ENCODE results near the gene PTGIS. TPM values are rescaled to one million over a fixed set of nuclear protein-coding genes. Genes with fewer than 3 reads are reported as not detected.
"Not testable (repeated sequence)": the region's sequence is repeated elsewhere in the genome, so short reads cannot be mapped to it uniquely, and the experiment has no call there.

Gene PTGIS
- 31.0 and 31.3 TPM in 2 replicates for total RNA-seq

GRCh38 chr20:49567421-49568277, at the start of gene PTGIS:
PTGIS (minus strand) TSS chr20:49568137; CDS start chr20:49568116, 21 bp downstream.
- peak within 1 kb of the TSS; percentile 73 for H3K4me3 Mint-ChIP-seq (ENCODE audit: low read depth)

GRCh38 chr20:49617394-49617793, 49.5 kb upstream of the PTGIS start:
- H3K4me3 Mint-ChIP-seq (ENCODE audit: low read depth); DNase-seq (ENCODE audit: low spot score); H3K27ac Mint-ChIP-seq; H3K4me1 Mint-ChIP-seq (ENCODE audit: low read depth); H3K27me3 Mint-ChIP-seq (ENCODE audit: low read depth); H3K36me3 Mint-ChIP-seq (ENCODE audit: low read depth); intact Hi-C loops (cut with micrococcal nuclease); H3K9me3 Mint-ChIP-seq: not testable (repeated sequence)

More at GRCh38 chr20:49567421-49568277, at the start of gene PTGIS:
- peaks cover 22% of the 10 kb centered on the region for H3K36me3 Mint-ChIP-seq (ENCODE audit: low read depth)
- H3K4me1 Mint-ChIP-seq (ENCODE audit: low read depth) = peaks cover 33% of the 10 kb centered on the region
- no peak for DNase-seq (ENCODE audit: low spot score)
- intact Hi-C loops (cut with micrococcal nuclease) = no loop called here
- peak within 1 kb of the TSS; percentile 65 for H3K27ac Mint-ChIP-seq
- no peaks in the 10 kb centered on the region for H3K9me3 Mint-ChIP-seq
- H3K27me3 Mint-ChIP-seq (ENCODE audit: low read depth) = peaks cover 13% of the 10 kb centered on the region

GRCh38 chr20:49616154-49617007, 48.4 kb upstream of the PTGIS start:
- H3K27ac Mint-ChIP-seq = no peak overlapping the region
- peaks cover under 1% of the 10 kb centered on the region for H3K36me3 Mint-ChIP-seq (ENCODE audit: low read depth)
- no peaks in the 10 kb centered on the region for H3K27me3 Mint-ChIP-seq (ENCODE audit: low read depth)
- no peak for DNase-seq (ENCODE audit: low spot score)
- H3K4me1 Mint-ChIP-seq (ENCODE audit: low read depth) = peaks cover 4% of the 10 kb centered on the region
- H3K9me3 Mint-ChIP-seq = peaks cover 2% of the 10 kb centered on the region
- intact Hi-C loops (cut with micrococcal nuclease) = no loop called here
- H3K4me3 Mint-ChIP-seq (ENCODE audit: low read depth) = no peak overlapping the region

- Mint-ChIP-seq H3K9me3 (no peaks in the 10 kb centered on the region), H3K27ac (no peak overlapping the region), H3K4me1 (ENCODE audit: low read depth) (peaks cover 6% of the 10 kb centered on the region), H3K36me3 (ENCODE audit: low read depth) (no peaks in the 10 kb centered on the region), H3K27me3 (ENCODE audit: low read depth) (no peaks in the 10 kb centered on the region), H3K4me3 (ENCODE audit: low read depth) (no peak overlapping the region)
- intact Hi-C loops (cut with micrococcal nuclease) = no loop called here
- no peak for DNase-seq (ENCODE audit: low spot score)
These were observed 47.6 kb upstream of the PTGIS start for GRCh38 chr20:49615401-49616153.

- H3K4me1 Mint-ChIP-seq (ENCODE audit: low read depth); intact Hi-C loops (cut with micrococcal nuclease); H3K9me3 Mint-ChIP-seq; H3K36me3 Mint-ChIP-seq (ENCODE audit: low read depth); DNase-seq (ENCODE audit: low spot score); H3K27me3 Mint-ChIP-seq (ENCODE audit: low read depth); H3K4me3 Mint-ChIP-seq (ENCODE audit: low read depth); H3K27ac Mint-ChIP-seq: not testable (repeated sequence)
These were observed 47.1 kb upstream of the PTGIS start for GRCh38 chr20:49615051-49615400.

DNA sequence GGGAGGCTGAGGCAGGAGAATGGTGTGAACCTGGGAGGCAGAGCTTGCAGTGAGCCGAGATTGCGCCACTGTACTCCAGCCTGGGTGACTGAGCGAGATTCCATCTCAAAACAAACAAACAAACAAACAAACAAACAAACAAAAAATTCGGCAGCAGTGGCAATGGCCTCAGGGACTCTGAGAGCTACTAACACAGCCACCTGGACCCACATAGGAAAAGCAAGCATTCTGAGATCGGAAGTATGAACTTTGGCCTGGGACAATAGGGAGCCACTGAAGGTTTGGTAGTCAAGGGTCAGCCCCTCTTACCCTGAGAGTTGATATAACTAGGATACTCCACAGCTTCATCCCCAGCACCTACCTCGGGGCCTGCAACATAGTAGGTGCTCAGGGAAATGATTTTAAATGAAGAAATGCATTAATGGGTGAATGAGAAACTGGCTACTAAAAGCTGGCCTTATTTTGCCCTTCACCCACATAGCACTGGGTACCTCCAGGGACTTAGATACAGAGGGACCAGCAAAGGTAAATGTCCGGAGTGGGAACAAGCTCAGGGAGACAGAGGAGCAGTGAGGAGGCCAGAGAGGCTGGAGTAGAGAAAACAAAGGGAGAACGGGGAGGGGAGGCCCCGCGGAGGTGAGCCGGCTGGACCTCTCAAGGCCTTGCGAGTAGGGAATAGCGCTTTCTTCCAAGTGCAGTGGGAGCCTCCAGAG, 46.6 kb upstream of the PTGIS start:
- intact Hi-C loops (cut with micrococcal nuclease) = loop anchor here (5.0 kb wide), 1 partner anchor 313 kb away; no protein-coding TSS in a partner anchor
- H3K4me3 Mint-ChIP-seq (ENCODE audit: low read depth) = no peak overlapping the region
- H3K27ac Mint-ChIP-seq = no peak overlapping the region
- no peaks in the 10 kb centered on the region for H3K27me3 Mint-ChIP-seq (ENCODE audit: low read depth)
- DNase-seq (ENCODE audit: low spot score) = no peak
- H3K4me1 Mint-ChIP-seq (ENCODE audit: low read depth) = peaks cover 10% of the 10 kb centered on the region
- no peaks in the 10 kb centered on the region for H3K9me3 Mint-ChIP-seq
- H3K36me3 Mint-ChIP-seq (ENCODE audit: low read depth) = peaks cover 3% of the 10 kb centered on the region

- Mint-ChIP-seq H3K27me3 (ENCODE audit: low read depth) (no peaks in the 10 kb centered on the region), H3K4me3 (ENCODE audit: low read depth) (no peak overlapping the region), H3K4me1 (ENCODE audit: low read depth) (peaks cover 20% of the 10 kb centered on the region), H3K36me3 (ENCODE audit: low read depth) (peaks cover 11% of the 10 kb centered on the region), H3K9me3 (no peaks in the 10 kb centered on the region), H3K27ac (no peak overlapping the region)
- no peak for DNase-seq (ENCODE audit: low spot score)
- intact Hi-C loops (cut with micrococcal nuclease) = loop anchor here (5.0 kb wide), 1 partner anchor 315 kb away; no protein-coding TSS in a partner anchor
These were observed 44.3 kb upstream of the PTGIS start for GRCh38 chr20:49612127-49612738.

GRCh38 chr20:49611539-49612126, 43.7 kb upstream of the PTGIS start:
- intact Hi-C loops (cut with micrococcal nuclease) = loop anchor here (1.0 to 5.0 kb wide), 4 partner anchors 235 to 316 kb away; no protein-coding TSS in a partner anchor
- not testable (repeated sequence) for DNase-seq (ENCODE audit: low spot score); H3K27me3 Mint-ChIP-seq (ENCODE audit: low read depth); H3K27ac Mint-ChIP-seq; H3K9me3 Mint-ChIP-seq
- Mint-ChIP-seq H3K36me3 (ENCODE audit: low read depth) (peaks cover 11% of the 10 kb centered on the region), H3K4me1 (ENCODE audit: low read depth) (peaks cover 20% of the 10 kb centered on the region), H3K4me3 (ENCODE audit: low read depth) (peak overlapping the region; percentile 11)

DNA sequence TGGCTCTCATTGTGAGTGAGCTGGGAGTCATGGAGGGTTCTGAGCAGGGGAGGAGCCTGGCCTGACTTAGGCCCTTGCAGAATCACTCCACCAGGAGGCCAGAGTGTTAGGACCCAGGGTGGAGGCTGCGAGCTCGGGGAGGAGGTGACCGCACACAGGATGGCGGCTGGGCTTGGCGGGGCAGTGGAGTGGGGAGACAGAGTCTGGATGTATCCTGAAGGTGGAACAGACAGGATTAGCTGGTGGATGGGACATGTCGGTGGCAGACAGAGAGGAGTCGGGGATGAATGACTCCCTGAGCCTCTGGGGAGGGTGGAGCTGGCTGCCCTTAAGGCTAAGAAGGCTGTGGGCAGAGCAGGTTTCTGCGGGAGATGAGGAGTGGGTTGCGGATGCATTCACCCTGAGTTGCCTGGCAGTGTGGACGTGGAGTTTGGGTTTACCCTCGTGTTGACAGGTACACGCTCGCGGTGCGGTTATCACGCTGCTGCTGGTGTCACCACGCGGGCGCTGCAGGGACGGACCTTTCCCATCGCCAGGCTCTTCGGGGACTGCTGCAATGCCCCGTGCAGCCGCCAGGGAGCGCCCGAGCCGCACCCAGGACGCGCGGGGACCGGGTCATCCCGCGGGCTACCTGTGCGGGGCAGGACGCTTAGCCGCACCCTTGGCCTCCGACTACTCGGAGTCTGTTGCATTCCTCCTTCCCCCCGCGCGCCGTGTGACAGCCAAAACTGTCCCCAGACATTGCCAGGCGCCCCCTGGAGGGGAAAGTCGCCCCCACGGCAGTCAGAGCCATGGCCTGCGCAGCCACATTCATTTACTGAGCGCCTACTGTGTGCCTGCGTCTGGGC, 43.0 kb upstream of the PTGIS start:
- intact Hi-C loops (cut with micrococcal nuclease) = loop anchor here (1.0 to 5.0 kb wide), 4 partner anchors 235 to 316 kb away; no protein-coding TSS in a partner anchor
- H3K27ac Mint-ChIP-seq = no peak overlapping the region
- peaks cover 20% of the 10 kb centered on the region for H3K4me1 Mint-ChIP-seq (ENCODE audit: low read depth)

DNA sequence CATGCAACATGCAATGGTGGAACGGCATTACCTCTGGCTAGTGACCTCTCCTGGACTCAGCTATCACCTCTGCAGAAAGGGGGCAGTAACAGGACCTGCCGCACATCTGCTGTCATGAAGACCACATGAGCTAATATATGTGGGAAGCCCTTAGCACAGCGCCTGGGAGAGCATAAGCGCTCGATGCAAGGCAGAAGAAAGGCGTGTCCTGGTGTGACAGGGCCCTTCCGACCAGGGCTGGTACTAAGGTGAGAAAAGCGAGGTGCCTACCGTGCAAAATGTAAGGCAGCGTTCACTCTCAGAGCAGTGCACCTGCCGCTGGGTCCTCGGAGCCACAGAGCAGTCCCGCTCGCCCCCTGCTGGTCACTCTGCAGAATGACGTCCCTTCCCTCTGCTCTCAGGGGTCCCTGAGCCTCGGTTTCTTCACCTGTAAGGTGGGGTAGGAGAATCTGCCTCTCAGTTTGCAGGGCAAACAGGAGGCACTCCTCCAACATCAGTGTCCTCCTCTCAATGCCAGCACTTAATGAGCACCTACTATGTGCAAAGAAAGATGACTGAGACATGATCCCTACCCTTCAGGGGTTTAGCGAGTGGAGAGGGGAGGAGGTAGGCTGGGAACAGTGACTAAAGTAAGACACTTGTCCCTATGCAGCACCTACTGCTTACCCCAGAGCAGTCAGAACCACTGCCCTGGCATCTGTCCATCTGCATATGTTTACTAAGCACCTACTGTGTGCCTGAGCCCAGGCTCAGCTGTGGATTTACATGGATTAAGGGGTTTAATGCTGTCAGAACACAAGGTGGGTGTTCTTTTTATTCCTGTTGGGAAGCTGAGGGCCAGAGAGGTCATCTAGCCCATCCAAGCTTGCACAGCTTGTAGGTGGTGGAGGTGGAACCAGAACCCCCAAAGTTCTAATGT, 41.1 kb upstream of the PTGIS start:
- peaks cover 23% of the 10 kb centered on the region for H3K36me3 Mint-ChIP-seq (ENCODE audit: low read depth)
- H3K9me3 Mint-ChIP-seq = no peaks in the 10 kb centered on the region
- no peak overlapping the region for H3K4me3 Mint-ChIP-seq (ENCODE audit: low read depth)
- intact Hi-C loops (cut with micrococcal nuclease) = loop anchor here (1.0 kb wide), 1 partner anchor 68 kb away; no protein-coding TSS in a partner anchor
- H3K27me3 Mint-ChIP-seq (ENCODE audit: low read depth) = no peaks in the 10 kb centered on the region
- peak; percentile 71 for DNase-seq (ENCODE audit: low spot score)
- no peak overlapping the region for H3K27ac Mint-ChIP-seq
- peaks cover 23% of the 10 kb centered on the region for H3K4me1 Mint-ChIP-seq (ENCODE audit: low read depth)

More for the DNA sequence above, 43.0 kb upstream of the PTGIS start:
- Mint-ChIP-seq H3K36me3 (ENCODE audit: low read depth) (peaks cover 11% of the 10 kb centered on the region), H3K4me3 (ENCODE audit: low read depth) (peak overlapping the region; percentile 22), H3K27me3 (ENCODE audit: low read depth) (no peaks in the 10 kb centered on the region), H3K9me3 (no peaks in the 10 kb centered on the region)
- DNase-seq (ENCODE audit: low spot score) = peak; percentile 76
